Measurements from ENCODE around the gene GSAP.

GRCh38 chr7:77439572-77439971 lies 23.4 kb upstream of the GSAP start:
- no peak for TF ChIP-seq POLR2A (IDR thresholded peaks at IDR 0.05; ENCODE audit: low read length)
- no peak for TF ChIP-seq GATA1 (IDR thresholded peaks at IDR 0.05; ENCODE audit: low read depth, low read length)
